CD4-positive, alpha-beta T cell treated with Interleukin-10 for 1 hour (primary cell): ENCODE results near the gene HOXD3.

Experiments used
- DNase-seq: peaks from one replicate; pipeline ENCODE4 v3.0.0-alpha.2; 2020

The HOXD3 gene

DNA sequence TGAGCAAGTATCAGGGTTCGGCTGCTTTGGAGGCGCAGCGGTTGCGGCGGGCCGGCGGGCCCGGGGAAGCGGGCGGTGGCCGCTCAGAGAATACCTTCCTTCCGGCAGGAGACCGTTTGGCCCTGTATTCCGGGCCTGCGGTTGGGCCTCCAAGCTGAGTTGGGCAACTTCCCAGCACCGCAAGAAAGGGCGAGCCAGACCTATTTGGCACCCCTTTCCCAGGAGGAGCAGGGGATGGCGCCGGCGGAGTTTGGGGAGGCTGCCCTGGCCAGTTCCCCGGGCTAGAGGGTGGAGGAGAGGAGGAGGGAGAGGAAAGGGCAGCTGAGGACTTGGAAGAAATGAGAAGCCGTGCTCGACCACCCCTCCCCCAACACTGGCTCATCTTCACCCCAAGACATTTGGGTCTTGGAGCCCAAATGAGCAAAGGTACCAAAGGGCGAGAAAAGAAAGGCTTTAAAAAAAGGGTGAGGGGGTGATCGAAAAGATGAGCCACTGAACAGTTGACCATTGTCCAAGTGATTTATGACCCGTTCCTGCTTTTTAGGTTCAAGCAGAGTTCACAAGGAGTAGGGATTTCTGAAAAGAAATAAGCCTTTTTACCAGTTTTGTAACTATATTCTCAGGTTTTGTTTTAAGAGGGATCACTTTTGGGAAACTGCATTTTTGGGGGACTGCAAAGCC, 8.4 kb downstream of the HOXD3 start:
- no peak for DNase-seq

GRCh38 chr2:176166272-176166671, 9.2 kb downstream of the HOXD3 start:
- no peak for DNase-seq

DNA sequence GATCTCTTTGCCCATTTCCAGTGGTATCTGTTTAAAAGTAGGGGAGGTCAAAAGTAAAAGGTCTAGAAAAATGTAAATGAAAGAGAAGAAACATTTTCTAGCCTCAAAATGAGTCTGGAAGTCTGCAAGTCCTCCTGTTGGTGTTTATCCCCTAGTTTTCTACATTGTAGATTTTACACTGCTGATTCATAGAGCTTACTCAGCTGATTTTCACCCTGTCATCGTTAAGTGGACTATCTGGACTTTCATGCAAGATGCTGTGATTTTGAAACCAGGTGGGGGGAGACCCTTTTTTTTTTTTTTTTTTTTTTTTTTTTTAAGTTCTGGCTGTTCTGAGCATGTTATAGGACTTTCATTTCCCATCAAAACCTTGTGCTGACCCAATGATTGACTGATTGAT, 10.3 kb downstream of the HOXD3 start:
- no peak for DNase-seq

- no peak for DNase-seq
Measured at GRCh38 chr2:176169181-176169580, 12.1 kb downstream of the HOXD3 start.

DNA sequence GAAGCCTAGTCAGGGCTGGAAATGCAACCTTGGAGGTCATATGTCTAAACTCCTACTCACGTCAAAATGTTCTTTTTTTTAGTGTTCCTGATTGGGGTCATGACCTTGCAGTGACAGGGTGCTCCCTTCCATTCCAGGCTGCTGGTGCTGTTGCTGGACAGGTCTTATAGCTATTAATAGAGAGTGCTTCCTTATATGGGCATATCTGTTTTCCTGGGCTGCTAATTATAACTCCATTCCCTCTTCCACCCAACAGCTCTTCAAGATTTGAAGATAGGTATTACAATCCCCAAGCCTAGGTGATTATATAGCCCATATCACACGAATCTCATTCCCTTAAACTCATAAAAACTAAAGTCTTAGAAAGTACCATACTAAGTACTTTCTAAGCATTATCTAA, 12.6 kb downstream of the HOXD3 start:
- DNase-seq: no peak

- DNase-seq: no peak
Measured at GRCh38 chr2:176170602-176171305, 13.6 kb downstream of the HOXD3 start.

- DNase-seq: no peak
Measured at GRCh38 chr2:176171351-176172006, 14.4 kb downstream of the HOXD3 start.

DNA sequence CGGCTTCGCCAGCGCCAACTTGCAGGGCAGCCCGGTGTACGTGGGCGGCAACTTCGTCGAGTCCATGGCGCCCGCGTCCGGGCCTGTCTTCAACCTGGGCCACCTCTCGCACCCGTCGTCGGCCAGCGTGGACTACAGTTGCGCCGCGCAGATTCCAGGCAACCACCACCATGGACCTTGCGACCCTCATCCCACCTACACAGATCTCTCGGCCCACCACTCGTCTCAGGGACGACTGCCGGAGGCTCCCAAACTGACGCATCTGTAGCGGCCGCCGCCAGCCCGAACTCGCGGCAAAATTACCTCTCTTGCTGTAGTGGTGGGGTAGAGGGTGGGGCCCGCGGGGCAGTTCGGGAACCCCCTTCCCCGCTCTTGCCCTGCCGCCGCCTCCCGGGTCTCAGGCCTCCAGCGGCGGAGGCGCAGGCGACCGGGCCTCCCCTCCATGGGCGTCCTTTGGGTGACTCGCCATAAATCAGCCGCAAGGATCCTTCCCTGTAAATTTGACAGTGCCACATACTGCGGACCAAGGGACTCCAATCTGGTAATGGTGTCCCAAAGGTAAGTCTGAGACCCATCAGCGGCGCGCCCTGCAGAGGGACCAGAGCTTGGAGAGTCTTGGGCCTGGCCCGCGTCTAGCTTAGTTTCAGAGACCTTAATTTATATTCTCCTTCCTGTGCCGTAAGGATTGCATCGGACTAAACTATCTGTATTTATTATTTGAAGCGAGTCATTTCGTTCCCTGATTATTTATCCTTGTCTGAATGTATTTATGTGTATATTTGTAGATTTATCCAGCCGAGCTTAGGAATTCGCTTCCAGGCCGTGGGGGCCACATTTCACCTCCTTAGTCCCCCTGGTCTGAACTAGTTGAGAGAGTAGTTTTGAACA, 15.1 kb downstream of the HOXD3 start:
- DNase-seq: no peak

GRCh38 chr2:176172895-176173566, 15.9 kb downstream of the HOXD3 start:
- DNase-seq: no peak

DNA sequence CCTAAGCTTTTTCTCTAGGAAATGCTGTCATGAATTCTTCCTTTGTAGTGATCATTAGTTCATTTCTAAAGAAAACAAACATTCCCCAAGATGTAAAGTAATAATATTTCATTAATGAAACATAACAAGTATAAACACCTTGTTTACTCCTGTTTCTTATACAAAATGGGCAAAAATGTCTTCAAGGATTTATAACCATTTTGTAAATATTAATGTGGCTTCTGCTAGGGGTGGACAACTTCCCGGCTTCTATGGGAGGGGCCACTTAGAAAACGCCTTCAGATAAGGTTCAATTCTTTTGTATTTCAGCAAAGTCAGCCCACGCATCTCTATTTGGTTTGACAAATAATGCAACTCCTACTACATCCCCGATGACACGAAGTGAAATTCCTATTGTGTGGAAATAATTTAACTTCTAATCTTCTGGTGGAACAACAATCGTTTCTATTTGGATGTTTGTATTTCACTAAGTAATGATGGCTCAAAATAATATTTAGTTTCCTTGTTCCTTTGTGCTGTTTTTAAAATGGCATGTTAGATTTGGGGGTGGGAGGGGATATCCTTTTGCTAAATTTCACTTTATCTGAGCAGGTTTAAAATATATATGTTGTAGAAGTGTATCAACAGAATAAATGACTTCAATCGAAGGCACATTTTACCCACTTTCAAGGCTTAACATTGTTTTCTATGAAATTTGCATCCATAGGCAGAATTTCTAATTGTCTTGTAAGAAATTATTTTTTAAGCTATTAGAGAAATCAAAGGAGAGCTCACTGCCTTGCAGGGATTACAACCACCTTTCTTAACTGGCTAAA, 16.7 kb downstream of the HOXD3 start:
- DNase-seq: no peak

DNA sequence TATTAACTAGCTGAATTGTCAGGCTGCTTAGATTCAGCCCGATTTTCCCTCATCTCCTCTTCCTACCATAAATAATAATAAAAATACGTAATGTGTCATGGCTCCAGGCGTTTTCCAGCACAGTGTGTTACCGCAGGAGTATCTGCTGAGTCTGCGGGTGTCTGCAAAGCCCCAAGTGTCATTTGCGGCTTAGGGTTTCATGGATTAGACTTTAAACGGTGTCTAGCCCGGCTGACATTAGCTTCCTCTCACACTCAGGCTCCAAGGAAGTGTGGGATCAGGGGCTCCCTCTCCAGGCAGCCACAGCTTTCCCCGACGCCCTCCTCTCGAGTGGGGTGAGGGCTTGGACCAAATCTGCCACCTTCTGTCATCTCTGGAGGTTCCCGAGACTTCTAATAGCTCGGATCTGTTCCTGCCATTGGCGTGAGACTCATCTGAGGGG, 17.3 kb downstream of the HOXD3 start:
- DNase-seq: no peak

- DNase-seq: no peak
Measured at GRCh38 chr2:176174824-176175708, 18.0 kb downstream of the HOXD3 start.

- no peak for DNase-seq
Measured at GRCh38 chr2:176175709-176176607, 18.9 kb downstream of the HOXD3 start.

- no peak for DNase-seq
Measured at GRCh38 chr2:176177580-176178037, 20.5 kb downstream of the HOXD3 start.

DNA sequence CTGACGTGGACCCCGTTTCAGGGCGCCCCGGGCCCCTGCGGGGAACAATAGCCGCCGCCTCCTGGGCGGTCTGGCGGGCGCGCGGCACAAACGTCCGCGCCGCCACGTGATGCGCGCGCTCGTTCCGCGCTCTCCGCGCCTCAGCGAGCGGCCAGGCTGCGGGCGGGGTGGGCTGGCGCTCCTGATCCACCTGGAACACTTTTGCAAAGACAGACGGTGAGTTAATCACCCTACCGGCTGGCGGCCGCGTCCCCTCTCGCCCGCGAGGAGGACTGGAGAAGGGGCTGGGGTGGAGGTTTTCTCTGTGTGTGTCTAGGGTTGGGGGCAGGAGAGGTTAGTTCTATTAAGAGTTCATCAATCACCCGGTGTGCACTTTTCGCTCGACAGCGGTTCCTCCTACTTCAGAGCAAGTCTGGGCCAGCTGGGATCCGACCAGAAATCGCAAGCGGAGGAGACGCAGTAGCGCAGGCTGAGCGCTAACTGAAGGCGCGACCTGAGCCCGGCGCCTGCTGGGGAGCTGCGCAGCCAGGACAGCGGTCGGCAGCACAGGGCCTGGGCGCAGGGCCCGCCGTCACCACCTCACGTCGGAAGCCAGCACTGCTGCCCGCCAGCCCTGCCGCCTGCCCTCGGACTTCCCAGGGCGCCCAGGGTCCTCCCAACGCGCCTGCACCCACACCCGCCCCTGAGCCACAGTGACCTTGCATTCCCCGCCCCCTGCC, 21.1 kb downstream of the HOXD3 start:
- DNase-seq: no peak

DNA sequence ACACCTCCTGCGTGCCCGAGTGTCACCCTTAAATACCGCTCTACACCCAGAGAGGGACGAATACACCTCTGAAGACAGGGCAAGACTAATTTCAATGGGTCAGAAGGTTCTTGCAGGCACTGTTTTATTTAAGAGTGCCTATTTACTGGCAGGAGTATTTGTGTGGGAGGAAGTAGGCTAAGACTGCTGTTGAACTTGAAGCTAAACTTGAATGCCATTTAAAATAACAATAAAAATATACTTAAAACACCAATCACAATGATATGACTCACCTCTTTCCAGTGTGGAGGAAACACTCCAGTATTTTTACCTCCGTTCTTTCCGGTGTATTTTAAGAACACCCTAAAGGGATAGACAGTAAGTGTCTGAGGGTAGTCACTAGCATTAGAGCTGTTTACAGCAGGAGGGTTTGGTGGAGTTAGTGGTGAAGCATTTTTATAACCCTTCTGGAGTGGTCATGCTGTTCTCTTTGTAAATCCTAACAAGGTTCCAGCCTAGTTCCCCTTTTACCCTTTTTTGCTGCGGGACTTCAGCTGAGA, 21.7 kb downstream of the HOXD3 start:
- DNase-seq: no peak

DNA sequence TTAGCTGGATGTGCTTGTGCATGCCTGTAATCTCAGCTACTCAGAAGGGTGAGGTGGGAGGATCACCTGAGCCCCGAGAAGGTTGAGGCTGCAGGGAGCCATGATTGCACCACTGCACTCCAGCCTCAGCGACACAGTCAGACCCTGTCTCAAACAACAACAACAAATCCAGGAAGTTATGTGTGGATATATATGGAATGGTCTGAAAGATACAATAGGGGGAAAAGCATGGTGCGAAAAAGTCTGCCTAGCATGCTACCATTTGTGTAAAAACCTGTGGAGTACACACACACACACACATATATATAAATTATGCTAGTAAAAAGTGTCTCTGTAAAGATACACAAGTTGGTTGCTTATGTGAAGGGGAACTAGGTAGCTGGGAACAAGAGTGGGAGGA, 24.4 kb downstream of the HOXD3 start:
- no peak for DNase-seq

GRCh38 chr2:176182671-176183070, 25.6 kb downstream of the HOXD3 start:
- DNase-seq: no peak
